Natural killer cell (primary cell): ENCODE results near the gene BBLN. TPM values are rescaled to one million over a fixed set of nuclear protein-coding genes. Genes with fewer than 3 reads are reported as not detected.

Experiments used
- ATAC-seq, 3 donors: fragments of 150-1000 bp in 2 of 3; fragments of 200-7000 bp in 1 of 3; cut with Tn5 transposase; 1 replicate in 1 of 3; 2 replicates in 2 of 3; pipeline ENCODE4 v1.10.0; 2021; ENCODE audit warnings: mild to moderate bottlenecking in 2 of 3, moderate library complexity in 2 of 3
- DNase-seq, 2 donors: peaks; one replicate each; pipeline versions ENCODE4 v3.0.0 to v3.0.0-alpha.2; 2013 to 2021; ENCODE audit warnings: mixed read lengths in 1 of 2
- H3K27ac ChIP-seq: one replicate; pipeline ENCODE4 v1.5.1; 2013; ENCODE audit warnings: mild to moderate bottlenecking, low read length
- H3K27me3 ChIP-seq: one replicate; pipeline ENCODE4 v1.6.1; 2013; ENCODE audit warnings: low read length; ENCODE audit not compliant: control insufficient read depth, insufficient read depth
- H3K36me3 ChIP-seq: one replicate; pipeline ENCODE4 v1.6.1; 2013; ENCODE audit warnings: low read length; ENCODE audit not compliant: control insufficient read depth, insufficient read depth
- H3K4me1 ChIP-seq: one replicate; pipeline ENCODE4 v1.6.1; 2013; ENCODE audit warnings: low read length; ENCODE audit not compliant: control insufficient read depth, insufficient read depth
- H3K4me3 ChIP-seq: one replicate; pipeline ENCODE4 v1.5.1; 2013; ENCODE audit warnings: low read length
- H3K9me3 ChIP-seq: one replicate; pipeline ENCODE4 v1.6.1; 2013; ENCODE audit warnings: low read length; ENCODE audit not compliant: control insufficient read depth, insufficient read depth
- H3K27ac Mint-ChIP-seq, 2 donors: one replicate each; pipeline ENCODE4 v1.8.0; 2022; ENCODE audit warnings: mild to moderate bottlenecking in 2 of 2, mixed read lengths in 2 of 2, moderate library complexity in 1 of 2
- H3K27me3 Mint-ChIP-seq, 2 donors: one replicate each; pipeline ENCODE4 v1.8.0; 2022; ENCODE audit warnings: low read depth in 2 of 2, mixed read lengths in 2 of 2
- H3K36me3 Mint-ChIP-seq: one replicate; pipeline ENCODE4 v1.8.0; 2022; ENCODE audit warnings: mixed read lengths
- H3K4me1 Mint-ChIP-seq, 2 donors: one replicate each; pipeline ENCODE4 v1.8.0; 2022; ENCODE audit warnings: mixed read lengths in 2 of 2
- H3K4me3 Mint-ChIP-seq: one replicate; pipeline ENCODE4 v1.8.0; 2022; ENCODE audit warnings: mild to moderate bottlenecking, moderate library complexity, mixed read lengths
- H3K9me3 Mint-ChIP-seq, 2 donors: one replicate each; pipeline ENCODE4 v1.8.0; 2022; ENCODE audit warnings: mixed read lengths in 2 of 2
- CTCF ChIP-seq: fragments of 200-600 bp; IDR thresholded peaks from one replicate; pipeline ENCODE4 v1.8.0; 2022; ENCODE audit warnings: antibody characterized with exemption
- WGBS: methylation state at CpG from one replicate; pipeline ENCODE4 v1.1.7; 2013; ENCODE audit warnings: missing lambda C conversion rate; ENCODE audit not compliant: insufficient coverage; 5-methylcytosine and 5-hydroxymethylcytosine counted together
- intact Hi-C: fragments of 100-400 bp; cut with micrococcal nuclease; formaldehyde crosslinking; loops from one replicate; pipeline ENCODE4 v1.14.2; 2022
- total RNA-seq, 4 donors: library from RNA; stranded (reverse); fragments of 120-200 nt in 1 of 4; gene quantifications; one replicate each; pipeline versions ENCODE4 v1.2.3 to v1.2.4, GENCODE V29; 2013 to 2022

BBLN gene
- total RNA-seq, 3 donors from 2014 or later (not counting 1 experiment from before 2014, with no cell fraction given), result 61.8 to 74.0 (median 69.3) TPM

- no peak overlapping the region for H3K27ac ChIP-seq
- no peak overlapping the region for H3K4me3 ChIP-seq
- no peaks in the 10 kb centered on the region for H3K27me3 ChIP-seq
- ATAC-seq (no peak), DNase-seq (no peak)
- H3K4me1 ChIP-seq, result peaks cover 14% of the 10 kb centered on the region
- no peak for TF ChIP-seq CTCF
- H3K27ac Mint-ChIP-seq, result no peak overlapping the region
- no peaks in the 10 kb centered on the region for H3K9me3 Mint-ChIP-seq
- H3K4me1 Mint-ChIP-seq, result peaks cover 4 to 10% of the 10 kb centered on the region in 2 donors
- no peaks in the 10 kb centered on the region for H3K27me3 Mint-ChIP-seq
- H3K4me3 Mint-ChIP-seq, result no peak overlapping the region
- H3K9me3 ChIP-seq, result no peaks in the 10 kb centered on the region
- intact Hi-C loops, result no loop called here
- no peaks in the 10 kb centered on the region for H3K36me3 Mint-ChIP-seq
- no peaks in the 10 kb centered on the region for H3K36me3 ChIP-seq
- WGBS, result 90% methylated on average over 7 of the region's 7 CpGs
These were observed 4.1 kb upstream of the BBLN start for GRCh38 chr9:128155736-128156500.

- no peak for TF ChIP-seq CTCF
- 13% methylated on average over 10 of the region's 11 CpGs for WGBS
- peaks cover 10% of the 10 kb centered on the region for H3K36me3 ChIP-seq
- intact Hi-C loops, result no loop called here
- H3K9me3 Mint-ChIP-seq, result no peaks in the 10 kb centered on the region
- no peaks in the 10 kb centered on the region for H3K9me3 ChIP-seq
- ATAC-seq (peak; percentile 8 to 29 (median 17)), DNase-seq (peak; percentile 27 to 84)
- H3K27ac Mint-ChIP-seq, result peak overlapping the region; percentile 82 to 90
- no peaks in the 10 kb centered on the region for H3K36me3 Mint-ChIP-seq
- H3K4me1 ChIP-seq, result peaks cover 19% of the 10 kb centered on the region
- peaks cover 15 to 22% of the 10 kb centered on the region in 2 donors for H3K4me1 Mint-ChIP-seq
- peak overlapping the region; percentile 83 for H3K27ac ChIP-seq
- no peaks in the 10 kb centered on the region for H3K27me3 ChIP-seq
- no peaks in the 10 kb centered on the region for H3K27me3 Mint-ChIP-seq
- peak overlapping the region; percentile 74 for H3K4me3 ChIP-seq
- H3K4me3 Mint-ChIP-seq, result peak overlapping the region; percentile 92
These were observed 612 bp upstream of the BBLN start for GRCh38 chr9:128159522-128159783.

DNA sequence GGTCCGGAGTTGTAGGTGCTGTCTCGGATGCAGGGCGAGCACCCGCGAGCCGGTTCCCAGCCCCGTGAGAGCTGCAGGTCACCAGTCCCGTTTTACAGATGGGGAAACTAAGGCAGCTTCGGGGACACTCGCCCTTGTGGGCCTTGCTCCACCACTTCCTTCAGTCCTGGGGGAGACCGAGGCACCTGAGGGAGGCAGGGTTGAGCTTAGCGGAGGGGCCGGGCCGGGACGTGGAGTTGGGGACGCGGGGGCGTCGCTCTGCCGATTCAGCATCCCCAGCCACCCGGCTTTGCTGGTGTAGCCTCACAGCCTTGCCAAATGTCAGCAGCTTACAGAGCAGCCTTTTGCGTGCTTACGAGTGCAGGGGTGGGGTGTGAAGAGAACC is 530 bp downstream of the BBLN start:
- H3K27ac ChIP-seq, result peak overlapping the region; percentile 71
- H3K36me3 Mint-ChIP-seq, result no peaks in the 10 kb centered on the region
- H3K4me3 Mint-ChIP-seq, result peak overlapping the region; percentile 92
- ATAC-seq (peak in 1 of 3 donors; percentile 2), DNase-seq (peak; percentile 26 to 60)
- H3K4me1 ChIP-seq, result peaks cover 19% of the 10 kb centered on the region
- no peaks in the 10 kb centered on the region for H3K9me3 ChIP-seq
- no peak for TF ChIP-seq CTCF
- H3K27me3 Mint-ChIP-seq, result no peaks in the 10 kb centered on the region
- intact Hi-C loops, result no loop called here
- H3K36me3 ChIP-seq, result peaks cover 12% of the 10 kb centered on the region
- peak overlapping the region in 1 of 2 donors; percentile 90 for H3K27ac Mint-ChIP-seq
- H3K9me3 Mint-ChIP-seq, result no peaks in the 10 kb centered on the region
- H3K4me1 Mint-ChIP-seq, result peaks cover 15 to 22% of the 10 kb centered on the region in 2 donors
- WGBS, result under 1% methylated on average over 21 of the region's 23 CpGs
- H3K4me3 ChIP-seq, result peak overlapping the region; percentile 94
- no peaks in the 10 kb centered on the region for H3K27me3 ChIP-seq
